PFSK-1 (cell line): Measurements from ENCODE around the gene ACTR3.

Experiments
- SIN3A ChIP-seq: IDR thresholded peaks from 2 replicates; pipeline ENCODE4 v1.6.1; 2012; ENCODE audit warnings: mild to moderate bottlenecking, low read length, moderate library complexity, borderline replicate concordance; ENCODE audit not compliant: insufficient read depth
- TAF1 ChIP-seq: IDR thresholded peaks from 2 replicates; pipeline ENCODE4 v1.6.1; 2012; ENCODE audit warnings: low read length, control low read depth, borderline replicate concordance; ENCODE audit not compliant: insufficient read depth
- TF ChIP-seq, protein P1 (sequence below), 2 experiments: IDR thresholded peaks; 2 replicates each; pipeline versions ENCODE4 v1.6.1 to v1.8.0; 2011 to 2012; ENCODE audit warnings: low read depth in 2 of 2, low read length in 2 of 2, control low read depth in 1 of 2, inconsistent platforms in 1 of 2, mild to moderate bottlenecking in 1 of 2, moderate library complexity in 1 of 2; ENCODE audit not compliant: insufficient read depth in 1 of 2

DNA sequence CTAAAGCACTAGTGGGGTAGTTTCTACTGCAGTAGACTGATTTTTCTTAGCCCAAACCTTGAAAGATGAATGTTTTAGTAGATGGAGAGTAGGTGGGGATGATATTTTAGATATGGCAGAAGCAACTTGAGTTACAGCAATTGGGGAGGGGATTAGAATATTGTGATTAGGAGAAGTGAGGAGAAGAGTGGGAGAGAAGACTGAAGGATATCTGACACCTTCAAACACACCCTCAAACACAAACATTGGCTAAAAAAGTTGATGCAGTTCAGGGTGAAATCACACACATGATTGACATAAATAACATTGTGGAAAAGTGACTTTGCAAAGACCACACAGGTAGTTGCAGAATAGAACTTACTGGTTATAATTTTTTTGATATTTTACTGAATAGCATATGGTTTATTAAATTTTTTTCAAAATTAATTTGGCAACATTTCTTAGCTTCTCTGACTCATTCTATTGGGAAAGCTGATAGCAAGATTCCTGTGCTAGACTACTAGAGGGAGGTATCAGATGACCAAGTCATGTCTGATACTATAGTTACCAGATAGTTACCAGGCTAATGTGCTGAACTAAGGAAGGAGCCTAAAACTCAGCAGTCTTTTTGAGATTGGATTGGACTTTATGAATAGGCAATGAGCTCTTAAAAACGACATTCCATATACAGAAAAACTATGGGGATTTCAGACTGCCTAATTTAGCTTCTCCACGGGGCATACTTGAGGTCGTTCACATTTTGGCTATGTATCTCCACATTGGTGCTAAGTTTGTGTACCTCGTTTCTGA lies 73.0 kb downstream of the ACTR3 start:
- TF ChIP-seq SIN3A: no peak
- TF ChIP-seq TAF1: no peak
- TF ChIP-seq, protein P1, sequence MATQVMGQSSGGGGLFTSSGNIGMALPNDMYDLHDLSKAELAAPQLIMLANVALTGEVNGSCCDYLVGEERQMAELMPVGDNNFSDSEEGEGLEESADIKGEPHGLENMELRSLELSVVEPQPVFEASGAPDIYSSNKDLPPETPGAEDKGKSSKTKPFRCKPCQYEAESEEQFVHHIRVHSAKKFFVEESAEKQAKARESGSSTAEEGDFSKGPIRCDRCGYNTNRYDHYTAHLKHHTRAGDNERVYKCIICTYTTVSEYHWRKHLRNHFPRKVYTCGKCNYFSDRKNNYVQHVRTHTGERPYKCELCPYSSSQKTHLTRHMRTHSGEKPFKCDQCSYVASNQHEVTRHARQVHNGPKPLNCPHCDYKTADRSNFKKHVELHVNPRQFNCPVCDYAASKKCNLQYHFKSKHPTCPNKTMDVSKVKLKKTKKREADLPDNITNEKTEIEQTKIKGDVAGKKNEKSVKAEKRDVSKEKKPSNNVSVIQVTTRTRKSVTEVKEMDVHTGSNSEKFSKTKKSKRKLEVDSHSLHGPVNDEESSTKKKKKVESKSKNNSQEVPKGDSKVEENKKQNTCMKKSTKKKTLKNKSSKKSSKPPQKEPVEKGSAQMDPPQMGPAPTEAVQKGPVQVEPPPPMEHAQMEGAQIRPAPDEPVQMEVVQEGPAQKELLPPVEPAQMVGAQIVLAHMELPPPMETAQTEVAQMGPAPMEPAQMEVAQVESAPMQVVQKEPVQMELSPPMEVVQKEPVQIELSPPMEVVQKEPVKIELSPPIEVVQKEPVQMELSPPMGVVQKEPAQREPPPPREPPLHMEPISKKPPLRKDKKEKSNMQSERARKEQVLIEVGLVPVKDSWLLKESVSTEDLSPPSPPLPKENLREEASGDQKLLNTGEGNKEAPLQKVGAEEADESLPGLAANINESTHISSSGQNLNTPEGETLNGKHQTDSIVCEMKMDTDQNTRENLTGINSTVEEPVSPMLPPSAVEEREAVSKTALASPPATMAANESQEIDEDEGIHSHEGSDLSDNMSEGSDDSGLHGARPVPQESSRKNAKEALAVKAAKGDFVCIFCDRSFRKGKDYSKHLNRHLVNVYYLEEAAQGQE (IDR thresholded peaks at IDR 0.05; ENCODE audit: insufficient read depth in 1 of 2, low read depth in 2 of 2, low read length in 2 of 2): no peak
